ENCODE data around the gene EGFL8. TPM values are rescaled to one million over a fixed set of nuclear protein-coding genes. Genes with fewer than 3 reads are reported as not detected.

Gene EGFL8
- total RNA-seq, 1 experiment from 2014 or later: 18.8 TPM

- TF ChIP-seq CTCF (IDR thresholded peaks at IDR 0.05; ENCODE audit: unreplicated experiment): no peak
- CTCF ChIA-PET: interaction anchor here (0.6 to 2.5 kb wide), 12 partner anchors 11 to 683 kb away, joined by 3 to 32 read pairs (median 3); partner anchors contain the start of genes ATF6B, NEU1 and PBX2
- H3K27me3 Mint-ChIP-seq (ENCODE audit: unreplicated experiment): no peaks in the 10 kb centered on the region
- DNase-seq: peak; percentile 99
- H3K9me3 Mint-ChIP-seq (ENCODE audit: low read depth, unreplicated experiment): no peaks in the 10 kb centered on the region
- intact Hi-C loops (cut with micrococcal nuclease; ENCODE audit: unreplicated experiment): loop anchor here (2.0 to 5.0 kb wide), 2 partner anchors 59 to 221 kb away; partner anchors contain the start of genes NELFE and SKIC2
- H3K4me1 Mint-ChIP-seq (ENCODE audit: low read depth, unreplicated experiment): peaks cover 43% of the 10 kb centered on the region
- peak within 1 kb of the TSS; percentile 62 for H3K27ac Mint-ChIP-seq (ENCODE audit: unreplicated experiment)
- H3K4me3 Mint-ChIP-seq (ENCODE audit: low read depth, unreplicated experiment): peak within 1 kb of the TSS; percentile 82
- peaks cover 72% of the 10 kb centered on the region for H3K36me3 Mint-ChIP-seq (ENCODE audit: insufficient read depth, unreplicated experiment)
- BruUV-seq (replicated peaks): no TSS peak
Observed at GRCh38 chr6:32177788-32178546, 13.6 kb downstream of the EGFL8 start, which contains the start of gene RNF5. RNF5 (plus strand) TSS chr6:32178405; CDS start chr6:32178512, 107 bp downstream.

GRCh38 chr6:32178547-32179440 lies 14.4 kb downstream of the EGFL8 start:
- BruUV-seq (replicated peaks): no TSS peak
- Mint-ChIP-seq H3K4me3 (ENCODE audit: low read depth, unreplicated experiment) (peak overlapping the region; percentile 82), H3K27me3 (ENCODE audit: unreplicated experiment) (no peaks in the 10 kb centered on the region), H3K9me3 (ENCODE audit: low read depth, unreplicated experiment) (no peaks in the 10 kb centered on the region), H3K27ac (ENCODE audit: unreplicated experiment) (peak overlapping the region; percentile 62), H3K36me3 (ENCODE audit: insufficient read depth, unreplicated experiment) (peaks cover 78% of the 10 kb centered on the region), H3K4me1 (ENCODE audit: low read depth, unreplicated experiment) (peaks cover 35% of the 10 kb centered on the region)
- DNase-seq: no peak
- CTCF ChIA-PET: interaction anchor here (0.7 to 1.6 kb wide), 4 partner anchors 11 to 58 kb away, joined by 3 to 8 read pairs (median 4); partner anchors contain the start of gene PBX2
- intact Hi-C loops (cut with micrococcal nuclease; ENCODE audit: unreplicated experiment): loop anchor here (5.0 kb wide), 1 partner anchor 221 kb away; the partner anchor contains the start of genes NELFE and SKIC2
- TF ChIP-seq CTCF (IDR thresholded peaks at IDR 0.05; ENCODE audit: unreplicated experiment): no peak

- Mint-ChIP-seq H3K4me3 (ENCODE audit: low read depth, unreplicated experiment) (peak overlapping the region; percentile 82), H3K27ac (ENCODE audit: unreplicated experiment) (peak overlapping the region; percentile 11), H3K36me3 (ENCODE audit: insufficient read depth, unreplicated experiment) (peaks cover 80% of the 10 kb centered on the region), H3K27me3 (ENCODE audit: unreplicated experiment) (no peaks in the 10 kb centered on the region), H3K9me3 (ENCODE audit: low read depth, unreplicated experiment) (no peaks in the 10 kb centered on the region), H3K4me1 (ENCODE audit: low read depth, unreplicated experiment) (peaks cover 27% of the 10 kb centered on the region)
- DNase-seq: no peak
- intact Hi-C loops (cut with micrococcal nuclease; ENCODE audit: unreplicated experiment): loop anchor here (5.0 kb wide), 1 partner anchor 223 kb away; the partner anchor contains the start of genes NELFE and SKIC2
- TF ChIP-seq CTCF (IDR thresholded peaks at IDR 0.05; ENCODE audit: unreplicated experiment): no peak
- CTCF ChIA-PET: interaction anchor here (1.6 kb wide), 1 partner anchor 10 kb away, joined by 8 read pairs; the partner anchor contains the start of gene PBX2
- TSS peak; percentile 47 for BruUV-seq (replicated peaks)
Observed at GRCh38 chr6:32179766-32180405, 15.5 kb downstream of the EGFL8 start.
